K562 (cell line): ENCODE measurements around the gene SYNGR4. TPM values are rescaled to one million over a fixed set of nuclear protein-coding genes. Genes with fewer than 3 reads are reported as not detected.
A peak's percentile ranks its signal among the peaks of the same experiment; 100 is the strongest.

Experiments used
- CTCF ChIP-seq, 3 experiments: IDR thresholded peaks in 2 of 3; conservative IDR thresholded peaks in 1 of 3; 2 replicates each; pipeline ENCODE4 v1.5.1; 2011 to 2012; ENCODE audit warnings: low read length in 3 of 3, mild to moderate bottlenecking in 3 of 3, control low read depth in 2 of 3, improper control_type of control experiment in 1 of 3, inconsistent platforms in 1 of 3, low read depth in 1 of 3, mixed read lengths in 1 of 3, moderate library complexity in 1 of 3; ENCODE audit not compliant: insufficient read depth in 2 of 3
- ERF ChIP-seq: fragments of 450-650 bp; formaldehyde crosslinking; IDR thresholded peaks from 2 replicates; pipeline ENCODE4 v1.4.0; 2020; ENCODE audit warnings: mild to moderate bottlenecking, mixed read lengths
- KLF13 ChIP-seq: fragments of 450-650 bp; IDR thresholded peaks from 2 replicates; pipeline ENCODE4 v1.6.1; 2016; ENCODE audit warnings: missing genetic modification characterization, low read depth, mild to moderate bottlenecking, missing compliant biosample characterization, moderate library complexity, borderline replicate concordance
- KLF16 ChIP-seq: IDR thresholded peaks from 2 replicates; pipeline ENCODE4 v1.6.1; 2016; ENCODE audit warnings: antibody characterized with exemption
- MAZ ChIP-seq, 2 experiments: fragments of 450-650 bp in 1 of 2; sonication (generic) in 1 of 2; formaldehyde crosslinking; IDR thresholded peaks in 1 of 2; conservative IDR thresholded peaks in 1 of 2; 2 replicates each; pipeline versions ENCODE4 v1.4.0 to v1.5.0; 2020; ENCODE audit warnings: mild to moderate bottlenecking in 1 of 2, missing genetic modification reagents in 1 of 2
- REST ChIP-seq, 2 experiments: fragments of 450-650 bp; formaldehyde crosslinking in 1 of 2; IDR thresholded peaks; 2 replicates each; pipeline versions ENCODE4 v1.4.0 to v1.6.1; 2014 to 2020; ENCODE audit warnings: mild to moderate bottlenecking in 2 of 2, borderline replicate concordance in 1 of 2, low read depth in 1 of 2
- ZNF280B ChIP-seq: fragments of 250-450 bp; sonication (Bioruptor Pico); IDR thresholded peaks from 2 replicates; pipeline ENCODE4 v1.5.1; 2021; ENCODE audit warnings: mild to moderate bottlenecking
- ZNF512 ChIP-seq: IDR thresholded peaks from 2 replicates; pipeline ENCODE4 v1.6.1; 2016; ENCODE audit warnings: missing genetic modification characterization, missing compliant biosample characterization
- polyA plus RNA-seq, 8 experiments: library from polyadenylated mRNA; depleted of rRNA in 4 of 8; stranded (reverse) in 5 of 8; unstranded in 3 of 8; fragments of >200 nt; fragmentation: Nextera tagmentation in 2 of 8; fragmentation: Illumina TruSeq in 1 of 8; extraction: Ambion mirVana in 2 of 8; extraction: Trizol in 1 of 8; gene quantifications; 2 replicates each; pipeline versions ENCODE4 v1.2.1 to v1.2.3, GENCODE V29; 2011 to 2014; ENCODE audit warnings: inconsistent platforms in 1 of 8, missing spikeins in 1 of 8
- total RNA-seq, 7 experiments: library from RNA; depleted of rRNA in 6 of 7; stranded (reverse); fragments of >200 nt in 6 of 7; fragmentation: Illumina TruSeq in 2 of 7; extraction: Trizol in 2 of 7; gene quantifications; 2 replicates each; pipeline versions ENCODE4 v1.2.1 to v1.2.3, GENCODE V29; 2011 to 2021; ENCODE audit warnings: low replicate concordance in 1 of 7

SYNGR4 gene
- total and polyA plus RNA-seq, 9 of the 15 experiments (the other 6 are each of a cell fraction or from before 2014, with no cell fraction given): 0.07 to 0.14 TPM; not detected in 7

GRCh38 chr19:48319647-48320541, 44.3 kb upstream of the SYNGR4 start (continued):
- TF ChIP-seq REST (IDR thresholded peaks at IDR 0.05; ENCODE audit: borderline replicate concordance) (peak; percentile 92), REST (CRISPR knock-in tag; IDR thresholded peaks at IDR 0.05; ENCODE audit: low read depth) (no peak), ZNF280B (CRISPR knock-in tag) (no peak), KLF16 (0 out of 2 replicates have a peak, but pooled peaks have one; percentile 25), MAZ (CRISPR knock-in tag; conservative IDR thresholded peaks at IDR 0.05 in 1 of 2, IDR thresholded peaks at IDR 0.05 in 1 of 2) (peak; percentile 65 to 95; a peak in 3 of 4 replicates), ZNF512 (tag) (no peak), CTCF (IDR thresholded peaks at IDR 0.05 in 2 of 3, conservative IDR thresholded peaks at IDR 0.05 in 1 of 3; ENCODE audit: insufficient read depth in 2 of 3, low read depth in 1 of 3, low read length in 3 of 3) (peak; percentile 90 to 94 (median 92)), KLF13 (no peak), ERF (CRISPR knock-in tag) (0 out of 2 replicates have a peak, but pooled peaks have one; percentile 7)
